GM23248 (cell line): ENCODE data around the gene AQP2.

Experiments
- EZH2 ChIP-seq: fragments of 200-600 bp; sonication (generic); IDR thresholded peaks from 2 replicates; pipeline ENCODE4 v1.6.1; 2018; ENCODE audit warnings: antibody characterized with exemption, mild to moderate bottlenecking; ENCODE audit not compliant: insufficient read depth, poor library complexity, severe bottlenecking
- EZH2phosphoT487 ChIP-seq: fragments of 200-600 bp; sonication (generic); IDR thresholded peaks from 2 replicates; pipeline ENCODE4 v1.6.1; 2018; ENCODE audit warnings: antibody characterized with exemption, moderate library complexity, mild to moderate bottlenecking, low read depth; ENCODE audit not compliant: insufficient read depth

- TF ChIP-seq EZH2 (no peak), EZH2phosphoT487 (no peak)
These were observed 22.3 kb downstream of the AQP2 start, which contains the start of gene AQP6 for GRCh38 chr12:49972641-49973360.
